Activated effector memory CD4-positive, alpha-beta T cell treated with Interleukin-2 at 50 U/mL for 16 hours (primary cell): Measurements from ENCODE around the gene DOLPP1.

Experiments used
- DNase-seq: peaks from one replicate; pipeline ENCODE4 v3.0.0-alpha.2; 2020

Gene DOLPP1

DNA sequence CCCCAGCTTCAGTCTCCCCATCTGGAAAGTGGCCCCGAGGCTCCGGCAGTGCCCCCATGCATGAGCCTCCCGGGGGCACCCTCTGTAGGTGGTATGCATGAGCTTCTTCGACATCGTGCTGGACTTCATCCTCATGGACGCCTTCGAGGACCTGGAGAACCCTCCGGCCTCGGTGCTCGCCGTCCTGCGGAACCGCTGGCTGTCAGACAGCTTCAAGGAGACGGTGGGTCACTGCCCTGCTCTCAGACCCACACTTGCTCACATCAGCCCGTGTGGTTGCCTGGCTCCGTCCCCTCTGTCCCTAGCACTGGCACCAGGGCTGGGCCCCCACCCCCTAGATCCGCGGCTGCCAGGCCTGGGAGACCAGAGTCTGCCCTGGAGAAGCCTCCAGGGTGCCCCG, 12.8 kb upstream of the DOLPP1 start:
- DNase-seq: no peak

DNA sequence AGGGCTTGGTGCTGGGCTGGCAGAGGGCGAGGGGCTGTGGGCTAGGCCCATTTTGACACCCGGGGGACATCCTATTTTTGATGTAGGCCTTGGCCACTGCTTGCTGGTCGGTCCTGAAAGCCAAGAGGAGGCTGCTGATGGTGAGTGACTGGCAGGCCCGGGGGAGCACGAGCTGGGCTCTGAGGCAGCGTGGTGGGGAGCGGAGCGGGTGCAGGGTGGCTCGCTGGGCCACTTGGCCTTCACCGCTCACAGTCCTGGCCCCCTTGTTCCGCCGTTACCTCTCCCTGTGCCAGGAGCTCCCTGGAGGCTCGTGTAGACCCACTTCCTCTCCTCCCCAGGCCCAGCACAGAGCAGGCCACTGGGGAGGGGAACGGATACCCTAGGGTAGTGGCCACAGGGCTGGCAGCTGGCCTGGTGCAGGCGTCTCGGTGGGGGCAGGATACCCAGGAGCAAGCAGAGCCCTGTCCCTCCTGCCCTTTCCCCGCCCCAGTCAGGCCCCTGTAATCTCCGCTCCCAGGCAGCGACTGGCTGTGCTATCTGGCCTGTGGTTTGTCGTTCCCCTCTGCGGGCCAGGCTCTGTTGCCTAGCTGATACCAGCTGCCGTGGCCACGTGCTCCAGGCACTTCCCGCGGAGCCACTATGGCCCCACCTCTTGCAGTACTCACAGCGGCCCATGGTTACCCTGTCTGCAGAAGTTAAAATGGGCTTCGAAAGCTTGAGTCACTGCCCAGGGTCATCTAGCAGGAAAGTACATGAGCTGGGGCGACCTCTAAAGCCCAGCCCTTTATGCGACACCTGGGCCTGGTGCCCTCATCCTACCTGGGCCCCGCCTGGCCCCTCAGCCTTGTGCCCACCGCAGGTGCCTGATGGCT, 11.7 kb upstream of the DOLPP1 start:
- DNase-seq: peak; percentile 52

- no peak for DNase-seq
Observed at GRCh38 chr9:129069862-129070641, 10.9 kb upstream of the DOLPP1 start.

DNA sequence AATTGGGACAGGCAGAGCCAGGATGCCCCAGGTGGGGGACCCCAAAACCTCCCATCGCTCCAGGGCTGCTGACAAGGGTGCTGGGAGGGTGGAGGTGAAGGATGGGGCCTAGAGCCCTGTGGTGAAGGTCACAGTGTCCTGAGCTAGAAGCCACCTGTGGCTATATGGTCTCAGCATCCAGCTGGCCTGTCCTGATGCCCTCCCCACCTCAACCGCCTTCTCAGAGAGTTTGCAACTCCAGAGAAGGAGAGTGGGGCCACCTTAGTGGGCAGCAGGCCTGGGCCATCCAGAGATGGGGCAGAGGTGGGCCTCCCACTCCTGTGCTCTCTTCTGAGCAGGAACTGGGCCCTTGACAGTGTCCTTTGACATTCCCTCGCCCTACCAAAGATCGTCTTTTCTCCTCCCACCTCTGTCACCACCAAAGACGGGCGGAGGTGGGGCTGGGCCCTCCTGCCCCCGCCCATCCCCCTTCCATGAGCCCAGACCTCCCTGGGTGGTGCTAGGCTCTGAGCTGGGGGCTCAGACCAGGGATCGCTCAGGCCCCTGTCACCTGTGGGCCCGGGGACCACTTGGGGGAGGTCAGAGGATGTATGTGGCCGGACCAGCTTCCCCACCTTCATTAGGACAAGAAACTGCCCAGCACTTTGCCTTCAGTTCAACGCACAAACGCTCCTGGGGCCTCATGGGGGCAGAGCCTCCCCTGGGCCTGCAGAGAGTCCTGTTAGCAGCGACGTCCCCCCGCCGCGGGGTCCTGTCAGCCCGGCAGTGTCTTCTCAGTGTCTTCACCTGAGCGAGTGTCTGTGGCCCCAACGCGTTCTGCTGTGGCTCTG, 10.0 kb upstream of the DOLPP1 start:
- no peak for DNase-seq

DNA sequence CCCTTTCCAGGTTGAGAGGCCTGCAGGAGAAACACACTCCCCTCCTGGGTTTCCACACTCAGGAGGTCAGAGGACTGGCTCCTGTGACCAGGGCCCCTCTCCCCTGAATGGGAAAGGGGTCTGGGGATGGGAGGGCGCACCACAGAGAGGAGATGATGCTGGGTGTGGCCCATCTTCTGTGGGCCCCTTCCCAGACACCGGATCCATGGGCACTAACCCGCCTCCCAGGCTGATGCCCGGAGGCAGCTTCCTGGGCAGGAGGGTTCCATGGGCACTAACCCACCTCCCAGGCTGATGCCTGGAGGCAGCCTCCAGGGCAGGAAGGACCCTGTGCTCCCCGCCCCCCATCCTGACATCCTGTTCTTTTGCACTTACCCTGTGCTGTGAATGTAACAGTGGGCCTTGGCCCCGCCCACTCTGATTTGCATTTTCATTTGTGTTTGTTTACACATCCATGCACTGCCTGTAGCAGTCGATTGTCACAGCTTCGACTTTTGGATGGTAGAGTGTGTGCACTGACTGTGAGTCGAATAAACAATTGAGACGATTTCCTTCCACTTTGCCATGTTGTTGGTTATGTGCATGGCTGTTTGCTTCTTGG, 9.3 kb upstream of the DOLPP1 start:
- DNase-seq: peak; percentile 19

GRCh38 chr9:129072171-129072570, 8.7 kb upstream of the DOLPP1 start:
- DNase-seq: no peak

- no peak for DNase-seq
Observed at GRCh38 chr9:129073404-129073803, 7.5 kb upstream of the DOLPP1 start.

GRCh38 chr9:129074106-129074505, 6.8 kb upstream of the DOLPP1 start:
- DNase-seq: no peak

DNA sequence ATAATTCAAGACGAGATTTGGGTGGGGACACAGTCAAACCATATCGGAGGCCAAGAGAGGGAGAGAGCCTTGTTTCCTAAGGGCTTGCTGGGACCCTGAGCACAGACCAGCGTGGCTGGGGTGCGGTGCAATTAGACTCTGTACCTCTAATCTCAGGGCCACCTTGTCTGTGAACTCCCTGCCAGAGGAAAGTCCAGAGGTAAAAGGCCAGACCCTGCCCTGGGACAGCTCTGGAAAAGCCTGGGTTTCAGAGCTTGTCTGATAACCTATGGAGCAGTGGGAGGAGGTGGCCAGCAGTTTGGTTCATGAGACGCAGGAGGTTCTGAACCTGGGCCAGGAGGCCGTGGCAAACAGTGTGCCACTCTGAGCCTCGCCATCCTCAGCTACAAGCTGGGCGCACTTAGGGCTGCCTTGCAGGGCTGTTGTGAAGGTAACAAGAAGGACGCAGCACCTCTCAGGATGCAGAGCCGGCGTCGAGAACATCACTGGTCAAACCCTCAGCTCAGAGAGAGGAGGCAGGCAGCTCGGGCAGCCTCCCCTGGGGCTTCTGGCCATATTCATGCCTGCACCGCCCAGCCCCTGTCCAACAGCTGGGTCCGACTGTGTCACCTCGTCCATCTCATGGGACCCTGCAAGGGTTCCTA, 4.8 kb upstream of the DOLPP1 start:
- DNase-seq: no peak

- no peak for DNase-seq
Observed at GRCh38 chr9:129076640-129077037, 4.3 kb upstream of the DOLPP1 start.

- DNase-seq: no peak
Observed at GRCh38 chr9:129077236-129077635, 3.7 kb upstream of the DOLPP1 start.

- DNase-seq: no peak
Observed at GRCh38 chr9:129078691-129079503, 2.0 kb upstream of the DOLPP1 start.

DNA sequence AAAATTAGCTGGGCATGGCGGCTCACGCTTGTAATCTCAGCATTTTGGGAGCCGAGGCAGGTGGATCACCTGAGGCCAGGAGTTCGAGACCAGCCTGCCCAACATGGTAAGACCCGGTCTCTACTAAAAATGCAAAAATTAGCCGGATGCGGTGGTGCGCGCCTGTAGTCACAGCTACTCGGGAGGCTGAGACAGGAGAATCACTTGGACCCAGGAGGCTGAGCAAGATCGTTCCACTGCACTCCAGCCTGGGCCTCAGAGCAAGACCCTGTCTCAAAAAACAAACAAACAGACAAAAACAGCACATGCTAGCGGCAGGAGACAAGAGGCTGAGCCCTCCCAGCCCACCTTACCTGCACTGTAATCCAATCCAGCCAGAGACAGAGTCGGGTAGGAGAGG, 1.1 kb upstream of the DOLPP1 start:
- DNase-seq: no peak

GRCh38 chr9:129080298-129080600, 662 bp upstream of the DOLPP1 start:
- DNase-seq: no peak

GRCh38 chr9:129081388-129081904, 535 bp downstream of the DOLPP1 start:
- DNase-seq: no peak

- no peak for DNase-seq
Observed at GRCh38 chr9:129084087-129084486, 3.2 kb downstream of the DOLPP1 start.

GRCh38 chr9:129089246-129089645, 8.3 kb downstream of the DOLPP1 start:
- no peak for DNase-seq

- no peak for DNase-seq
Observed at GRCh38 chr9:129093602-129094386, 12.9 kb downstream of the DOLPP1 start.

GRCh38 chr9:129094387-129095169, 13.7 kb downstream of the DOLPP1 start:
- no peak for DNase-seq
